Measurements from ENCODE around the gene BTBD9.

Gene BTBD9

GRCh38 chr6:38323216-38323615, 316.5 kb downstream of the BTBD9 start:
- DNase-seq: no peak

GRCh38 chr6:38322138-38322537, 317.6 kb downstream of the BTBD9 start:
- DNase-seq: no peak

GRCh38 chr6:38320843-38321242, 318.9 kb downstream of the BTBD9 start:
- DNase-seq: no peak

- DNase-seq: no peak
Observed at GRCh38 chr6:38320358-38320757, 319.4 kb downstream of the BTBD9 start.

- no peak for DNase-seq
Observed at GRCh38 chr6:38319256-38320212, 320.2 kb downstream of the BTBD9 start.

GRCh38 chr6:38316099-38316868, 323.4 kb downstream of the BTBD9 start:
- no peak for DNase-seq

GRCh38 chr6:38311201-38311600, 328.5 kb downstream of the BTBD9 start:
- no peak for DNase-seq

GRCh38 chr6:38310061-38310460, 329.7 kb downstream of the BTBD9 start:
- no peak for DNase-seq

- DNase-seq: no peak
Observed at GRCh38 chr6:38307740-38308139, 332.0 kb downstream of the BTBD9 start.

GRCh38 chr6:38306931-38307330, 332.8 kb downstream of the BTBD9 start:
- no peak for DNase-seq

- no peak for DNase-seq
Observed at GRCh38 chr6:38305995-38306681, 333.6 kb downstream of the BTBD9 start.

GRCh38 chr6:38302838-38303237, 336.9 kb downstream of the BTBD9 start:
- no peak for DNase-seq

- no peak for DNase-seq
Observed at GRCh38 chr6:38302081-38302480, 337.6 kb downstream of the BTBD9 start.

- no peak for DNase-seq
Observed at GRCh38 chr6:38290133-38290799, 349.5 kb downstream of the BTBD9 start.

- no peak for DNase-seq
Observed at GRCh38 chr6:38287487-38287886, 352.2 kb downstream of the BTBD9 start.

- DNase-seq: no peak
Observed at GRCh38 chr6:38284802-38285394, 354.8 kb downstream of the BTBD9 start.

GRCh38 chr6:38283734-38284362, 355.9 kb downstream of the BTBD9 start:
- DNase-seq: no peak

- no peak for DNase-seq
Observed at GRCh38 chr6:38282911-38283310, 356.8 kb downstream of the BTBD9 start.

- no peak for DNase-seq
Observed at GRCh38 chr6:38281126-38281525, 358.6 kb downstream of the BTBD9 start.

GRCh38 chr6:38279963-38280588, 359.7 kb downstream of the BTBD9 start:
- no peak for DNase-seq

GRCh38 chr6:38279423-38279822, 360.3 kb downstream of the BTBD9 start:
- no peak for DNase-seq
